Testis (tissue), 3 donors: Measurements from ENCODE around the gene PROZ. TPM values are rescaled to one million over a fixed set of nuclear protein-coding genes. Genes with fewer than 3 reads are reported as not detected.

Source experiments
- DNase-seq: peaks from one replicate; pipeline ENCODE4 v3.0.0-alpha.2; 2019
- H3K27ac ChIP-seq, 2 donors: fragments of 200-600 bp; sonication (generic); one replicate each; pipeline ENCODE4 v1.5.1; 2019
- H3K27me3 ChIP-seq: fragments of 200-600 bp; sonication (generic); one replicate; pipeline ENCODE4 v1.5.1; 2019
- H3K36me3 ChIP-seq: fragments of 200-600 bp; sonication (generic); one replicate; pipeline ENCODE4 v1.5.1; 2017; ENCODE audit warnings: low read depth; ENCODE audit errors: missing control alignments
- H3K4me1 ChIP-seq: fragments of 200-600 bp; sonication (generic); one replicate; pipeline ENCODE4 v1.5.1; 2019
- H3K4me3 ChIP-seq, 2 donors: fragments of 200-600 bp; sonication (generic); one replicate each; pipeline ENCODE4 v1.5.1; 2017 to 2019
- H3K9me3 ChIP-seq: fragments of 200-600 bp; sonication (generic); one replicate; pipeline ENCODE4 v1.5.1; 2017
- POLR2A ChIP-seq: fragments of 450-650 bp; IDR thresholded peaks from one replicate; pipeline ENCODE4 v1.6.1; 2017; ENCODE audit warnings: antibody characterized with exemption, mild to moderate bottlenecking, moderate library complexity
- WGBS, 2 donors: methylation state at CpG; one replicate each; pipeline ENCODE4 v1.1.5; 2018; 5-methylcytosine and 5-hydroxymethylcytosine counted together
- intact Hi-C: fragments of 100-400 bp; cut with DNase I; formaldehyde crosslinking; loops from one replicate; pipeline ENCODE4 v1.15.1; 2023; ENCODE audit warnings: low total_unique reads
- polyA plus RNA-seq: library from polyadenylated mRNA; stranded (reverse); fragments of 350-450 nt; fragmentation: Illumina TruSeq; extraction: RNeasy Lipid Tissue Mini Kit (QIAGEN cat#74804); gene quantifications from one replicate; pipeline ENCODE4 v1.2.3, GENCODE V29; 2014; ENCODE audit warnings: low read depth, low replicate concordance; ENCODE audit not compliant: insufficient read depth
- total RNA-seq, 2 donors: library from RNA; depleted of rRNA; stranded (reverse); fragments of >200 nt; gene quantifications; one replicate each; pipeline ENCODE4 v1.2.3, GENCODE V29; 2016
- TF ChIP-seq, protein P1 (sequence below), 3 experiments: fragments of 450-650 bp in 2 of 3; fragments of 200-600 bp in 1 of 3; sonication (generic) in 1 of 3; IDR thresholded peaks; one replicate each; pipeline ENCODE4 v1.5.1; 2016 to 2019; ENCODE audit warnings: antibody characterized with exemption in 3 of 3, mild to moderate bottlenecking in 2 of 3, moderate library complexity in 1 of 3

PROZ gene
- total and polyA plus RNA-seq, 3 donors from 2014 or later = 0.42 to 0.81 (median 0.63) TPM

DNA sequence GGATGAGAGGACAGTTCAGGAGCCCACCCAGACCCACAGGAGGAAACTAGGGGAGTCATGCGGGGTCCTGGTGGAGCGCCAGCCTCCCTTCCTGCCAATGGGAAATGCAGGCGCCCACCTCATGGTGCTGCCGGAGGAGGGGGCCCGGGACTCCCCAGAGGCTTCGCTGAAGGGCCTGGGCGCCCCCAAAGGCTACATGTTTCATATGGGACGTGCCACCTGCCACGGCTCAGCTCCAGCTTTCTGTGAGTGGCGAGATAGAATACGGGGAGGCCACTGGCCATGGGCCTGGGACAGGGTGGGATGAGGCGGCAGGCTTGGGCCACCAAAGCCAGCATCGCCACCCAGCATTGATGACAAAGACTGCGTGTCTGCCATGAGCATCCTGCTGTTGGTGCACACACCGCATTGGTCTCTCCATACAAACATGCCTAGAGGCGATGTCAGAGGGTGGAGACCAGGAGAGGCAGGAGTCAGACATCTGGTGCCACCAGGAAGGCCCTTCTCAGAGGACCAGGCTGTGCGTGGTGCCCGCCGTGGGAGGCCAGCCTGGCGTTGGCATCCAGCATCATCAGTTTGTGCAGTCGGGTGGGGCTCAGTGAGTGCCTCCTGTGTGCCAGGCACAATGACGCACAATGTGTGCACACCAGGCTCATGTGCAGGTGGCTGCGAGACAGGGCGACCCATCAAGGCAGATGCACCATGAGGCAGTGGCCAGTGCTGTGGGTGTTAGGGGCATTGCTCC is 37.1 kb upstream of the PROZ start:
- Histone ChIP-seq H3K27me3 (no peaks in the 10 kb centered on the region), H3K9me3 (no peaks in the 10 kb centered on the region), H3K4me3 (no peak overlapping the region), H3K4me1 (peaks cover 8% of the 10 kb centered on the region), H3K36me3 (no peaks in the 10 kb centered on the region), H3K27ac (peak overlapping the region; percentile 82 to 89)
- peak; percentile 13 for DNase-seq
- intact Hi-C loops = no loop called here
- TF ChIP-seq, protein P1, sequence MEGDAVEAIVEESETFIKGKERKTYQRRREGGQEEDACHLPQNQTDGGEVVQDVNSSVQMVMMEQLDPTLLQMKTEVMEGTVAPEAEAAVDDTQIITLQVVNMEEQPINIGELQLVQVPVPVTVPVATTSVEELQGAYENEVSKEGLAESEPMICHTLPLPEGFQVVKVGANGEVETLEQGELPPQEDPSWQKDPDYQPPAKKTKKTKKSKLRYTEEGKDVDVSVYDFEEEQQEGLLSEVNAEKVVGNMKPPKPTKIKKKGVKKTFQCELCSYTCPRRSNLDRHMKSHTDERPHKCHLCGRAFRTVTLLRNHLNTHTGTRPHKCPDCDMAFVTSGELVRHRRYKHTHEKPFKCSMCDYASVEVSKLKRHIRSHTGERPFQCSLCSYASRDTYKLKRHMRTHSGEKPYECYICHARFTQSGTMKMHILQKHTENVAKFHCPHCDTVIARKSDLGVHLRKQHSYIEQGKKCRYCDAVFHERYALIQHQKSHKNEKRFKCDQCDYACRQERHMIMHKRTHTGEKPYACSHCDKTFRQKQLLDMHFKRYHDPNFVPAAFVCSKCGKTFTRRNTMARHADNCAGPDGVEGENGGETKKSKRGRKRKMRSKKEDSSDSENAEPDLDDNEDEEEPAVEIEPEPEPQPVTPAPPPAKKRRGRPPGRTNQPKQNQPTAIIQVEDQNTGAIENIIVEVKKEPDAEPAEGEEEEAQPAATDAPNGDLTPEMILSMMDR (IDR thresholded peaks at IDR 0.05) = no peak
- TF ChIP-seq POLR2A = no peak
- WGBS, 2 donors = 92 to 94% methylated on average over 13 to 23 of the region's 24 CpGs

GRCh38 chr13:113121928-113122471 is 36.4 kb upstream of the PROZ start:
- WGBS, 2 donors = 42 to 46% methylated on average over 9 to 16 of the region's 16 CpGs
- TF ChIP-seq, protein P1 (IDR thresholded peaks at IDR 0.05) = no peak
- no peak for TF ChIP-seq POLR2A
- DNase-seq = peak; percentile 10
- peak overlapping the region; percentile 82 to 89 for H3K27ac ChIP-seq
- H3K4me1 ChIP-seq = peaks cover 8% of the 10 kb centered on the region
- no peaks in the 10 kb centered on the region for H3K9me3 ChIP-seq
- no peaks in the 10 kb centered on the region for H3K27me3 ChIP-seq
- H3K4me3 ChIP-seq = no peak overlapping the region
- H3K36me3 ChIP-seq = no peaks in the 10 kb centered on the region
- intact Hi-C loops = no loop called here

GRCh38 chr13:113122550-113123225 is 35.8 kb upstream of the PROZ start, which contains the start of gene F10:
Gene F10, plus strand, starts transcription at chr13:113122799. Its CDS starts 57 bp downstream, at chr13:113122856.
- H3K27ac ChIP-seq = peak within 1 kb of the TSS; percentile 82 to 89
- H3K27me3 ChIP-seq = no peaks in the 10 kb centered on the region
- 25 to 33% methylated on average over 23 of the region's 23 CpGs for WGBS, 2 donors
- H3K4me3 ChIP-seq = peak within 1 kb of the TSS; percentile 9 to 15
- peak; percentile 79 for DNase-seq
- intact Hi-C loops = no loop called here
- no peak for TF ChIP-seq POLR2A
- TF ChIP-seq, protein P1 (IDR thresholded peaks at IDR 0.05) = peak in 1 of 3 experiments; percentile 27
- H3K4me1 ChIP-seq = peaks cover 8% of the 10 kb centered on the region
- H3K9me3 ChIP-seq = no peaks in the 10 kb centered on the region
- no peaks in the 10 kb centered on the region for H3K36me3 ChIP-seq

DNA sequence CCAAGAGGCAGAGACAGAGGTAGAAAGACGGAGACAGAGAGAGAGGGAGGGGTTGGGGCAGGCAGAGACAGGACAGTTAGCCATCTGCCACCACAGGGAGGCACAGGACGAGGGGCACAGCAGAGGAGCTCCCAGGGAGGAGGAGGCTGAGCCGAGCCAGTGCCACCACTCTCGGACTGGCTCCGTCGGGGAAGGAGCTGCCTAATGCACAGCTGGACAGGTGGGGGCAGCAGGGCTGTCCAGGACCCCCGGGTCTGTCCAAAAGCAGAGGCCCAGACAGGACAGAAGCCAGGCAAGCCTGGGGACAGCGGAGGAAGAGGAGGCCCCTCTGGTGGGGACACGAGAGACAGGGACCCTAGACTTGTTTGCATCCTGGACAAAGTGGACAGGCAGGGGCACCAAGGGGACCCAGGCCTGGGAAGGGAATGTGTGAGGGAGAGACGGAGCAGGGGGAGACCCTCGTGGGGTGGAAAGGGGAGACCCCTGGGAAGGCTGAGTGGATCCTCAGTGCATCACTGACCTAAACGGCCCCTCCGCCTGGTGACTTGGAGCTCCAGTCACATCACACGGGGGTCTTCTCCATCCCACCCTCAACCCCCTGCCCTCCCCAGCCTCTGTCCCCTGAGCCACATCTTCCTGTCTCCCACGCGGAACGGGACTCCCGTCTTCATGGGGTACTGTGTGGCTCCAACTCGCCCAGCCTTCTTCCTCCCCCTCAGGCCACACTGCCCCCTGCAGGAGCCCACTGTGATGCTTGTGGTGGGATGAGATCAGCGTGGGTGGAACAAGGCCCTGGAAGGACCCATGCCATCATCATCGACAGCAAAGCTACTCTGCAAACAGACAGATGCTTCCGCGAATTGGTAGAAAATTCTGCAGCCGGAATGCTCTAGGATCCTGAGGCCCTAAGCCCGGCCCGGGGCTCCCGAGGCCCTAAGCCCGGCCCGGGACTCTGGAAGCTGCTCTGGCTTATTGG is 34.9 kb upstream of the PROZ start:
- H3K27ac ChIP-seq = peak overlapping the region; percentile 82 to 89
- TF ChIP-seq, protein P1 (IDR thresholded peaks at IDR 0.05) = no peak
- no peak for TF ChIP-seq POLR2A
- no peaks in the 10 kb centered on the region for H3K9me3 ChIP-seq
- intact Hi-C loops = no loop called here
- H3K4me3 ChIP-seq = peak overlapping the region in 1 of 2 donors; percentile 9
- 69 to 76% methylated on average over 22 to 29 of the region's 29 CpGs for WGBS, 2 donors
- H3K4me1 ChIP-seq = peaks cover 8% of the 10 kb centered on the region
- no peaks in the 10 kb centered on the region for H3K36me3 ChIP-seq
- peak; percentile 15 for DNase-seq
- no peaks in the 10 kb centered on the region for H3K27me3 ChIP-seq
